Liver (tissue), 3 donors: Measurements from ENCODE around the gene PCDHA8.

ENCODE experiments used
- CTCF ChIP-seq: fragments of 150-350 bp; IDR thresholded peaks from 2 replicates; pipeline ENCODE4 v1.5.1; 2017; ENCODE audit warnings: improper control_type of control experiment, low read depth, low read length; ENCODE audit not compliant: missing input control
- FOXA1 ChIP-seq: IDR thresholded peaks from 2 replicates; pipeline ENCODE4 v1.6.1; 2016; ENCODE audit warnings: antibody characterized with exemption
- MAX ChIP-seq: IDR thresholded peaks from 2 replicates; pipeline ENCODE4 v1.6.1; 2016; ENCODE audit warnings: antibody characterized with exemption
- RAD21 ChIP-seq, 2 donors: IDR thresholded peaks; 2 replicates each; pipeline ENCODE4 v1.6.1; 2016; ENCODE audit warnings: antibody characterized with exemption in 2 of 2, mild to moderate bottlenecking in 2 of 2
- SP1 ChIP-seq: IDR thresholded peaks from 2 replicates; pipeline ENCODE4 v1.6.1; 2018; ENCODE audit warnings: antibody characterized with exemption, mild to moderate bottlenecking
- TF ChIP-seq, protein P1 (sequence below): IDR thresholded peaks from 2 replicates; pipeline ENCODE4 v1.6.1; 2016; ENCODE audit warnings: antibody characterized with exemption, mild to moderate bottlenecking
- donor health status: healthy.
- donor health status: healthy.

- TF ChIP-seq FOXA1 (no peak), CTCF (no peak), RAD21 (IDR thresholded peaks at IDR 0.05) (no peak), SP1 (no peak), MAX (no peak)
- TF ChIP-seq, protein P1, sequence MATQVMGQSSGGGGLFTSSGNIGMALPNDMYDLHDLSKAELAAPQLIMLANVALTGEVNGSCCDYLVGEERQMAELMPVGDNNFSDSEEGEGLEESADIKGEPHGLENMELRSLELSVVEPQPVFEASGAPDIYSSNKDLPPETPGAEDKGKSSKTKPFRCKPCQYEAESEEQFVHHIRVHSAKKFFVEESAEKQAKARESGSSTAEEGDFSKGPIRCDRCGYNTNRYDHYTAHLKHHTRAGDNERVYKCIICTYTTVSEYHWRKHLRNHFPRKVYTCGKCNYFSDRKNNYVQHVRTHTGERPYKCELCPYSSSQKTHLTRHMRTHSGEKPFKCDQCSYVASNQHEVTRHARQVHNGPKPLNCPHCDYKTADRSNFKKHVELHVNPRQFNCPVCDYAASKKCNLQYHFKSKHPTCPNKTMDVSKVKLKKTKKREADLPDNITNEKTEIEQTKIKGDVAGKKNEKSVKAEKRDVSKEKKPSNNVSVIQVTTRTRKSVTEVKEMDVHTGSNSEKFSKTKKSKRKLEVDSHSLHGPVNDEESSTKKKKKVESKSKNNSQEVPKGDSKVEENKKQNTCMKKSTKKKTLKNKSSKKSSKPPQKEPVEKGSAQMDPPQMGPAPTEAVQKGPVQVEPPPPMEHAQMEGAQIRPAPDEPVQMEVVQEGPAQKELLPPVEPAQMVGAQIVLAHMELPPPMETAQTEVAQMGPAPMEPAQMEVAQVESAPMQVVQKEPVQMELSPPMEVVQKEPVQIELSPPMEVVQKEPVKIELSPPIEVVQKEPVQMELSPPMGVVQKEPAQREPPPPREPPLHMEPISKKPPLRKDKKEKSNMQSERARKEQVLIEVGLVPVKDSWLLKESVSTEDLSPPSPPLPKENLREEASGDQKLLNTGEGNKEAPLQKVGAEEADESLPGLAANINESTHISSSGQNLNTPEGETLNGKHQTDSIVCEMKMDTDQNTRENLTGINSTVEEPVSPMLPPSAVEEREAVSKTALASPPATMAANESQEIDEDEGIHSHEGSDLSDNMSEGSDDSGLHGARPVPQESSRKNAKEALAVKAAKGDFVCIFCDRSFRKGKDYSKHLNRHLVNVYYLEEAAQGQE = no peak
Measured at GRCh38 chr5:140875085-140876065, 34.4 kb downstream of the PCDHA8 start, which contains the start of gene PCDHA12.
